Gastrocnemius medialis (tissue), 4 donors: ENCODE results near the gene NOP14.
"Not testable (repeated sequence)": the region's sequence is repeated elsewhere in the genome, so short reads cannot be mapped to it uniquely, and the experiment has no call there.

Experiments used
- POLR2A ChIP-seq, 2 donors: fragments of 450-650 bp; IDR thresholded peaks; one replicate each; pipeline ENCODE4 v1.6.1; 2017; ENCODE audit warnings: antibody characterized with exemption in 2 of 2, mild to moderate bottlenecking in 2 of 2, moderate library complexity in 2 of 2
- TF ChIP-seq, protein P1 (sequence below), 5 experiments: fragments of 450-650 bp in 3 of 5; fragments of 200-600 bp in 2 of 5; sonication (generic) in 2 of 5; IDR thresholded peaks in 4 of 5; conservative IDR thresholded peaks in 1 of 5; 1 replicate in 4 of 5; 2 replicates in 1 of 5; pipeline ENCODE4 v1.5.1; 2016 to 2019; ENCODE audit warnings: antibody characterized with exemption in 5 of 5, mild to moderate bottlenecking in 3 of 5, moderate library complexity in 3 of 5

DNA sequence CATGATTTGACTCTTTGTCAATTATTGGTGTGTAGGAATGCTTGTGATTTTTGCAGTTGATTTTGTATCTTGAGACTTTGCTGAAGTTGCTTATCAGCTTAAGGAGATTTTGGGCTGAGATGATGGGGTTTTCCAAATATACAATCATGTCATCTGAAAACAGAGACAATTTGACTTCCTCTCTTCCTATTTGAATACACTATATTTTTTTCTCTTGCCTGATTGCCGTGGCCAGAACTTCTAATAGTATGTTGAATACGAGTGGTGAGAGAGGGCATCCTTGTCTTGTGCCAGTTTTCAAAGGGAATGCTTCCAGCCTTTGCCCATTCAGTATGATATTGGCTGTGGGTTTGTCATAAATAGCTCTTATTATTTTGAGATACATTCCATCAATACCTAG is 44.9 kb downstream of the NOP14 start:
- TF ChIP-seq POLR2A (IDR thresholded peaks at IDR 0.05), result not testable (repeated sequence)
- TF ChIP-seq, protein P1, sequence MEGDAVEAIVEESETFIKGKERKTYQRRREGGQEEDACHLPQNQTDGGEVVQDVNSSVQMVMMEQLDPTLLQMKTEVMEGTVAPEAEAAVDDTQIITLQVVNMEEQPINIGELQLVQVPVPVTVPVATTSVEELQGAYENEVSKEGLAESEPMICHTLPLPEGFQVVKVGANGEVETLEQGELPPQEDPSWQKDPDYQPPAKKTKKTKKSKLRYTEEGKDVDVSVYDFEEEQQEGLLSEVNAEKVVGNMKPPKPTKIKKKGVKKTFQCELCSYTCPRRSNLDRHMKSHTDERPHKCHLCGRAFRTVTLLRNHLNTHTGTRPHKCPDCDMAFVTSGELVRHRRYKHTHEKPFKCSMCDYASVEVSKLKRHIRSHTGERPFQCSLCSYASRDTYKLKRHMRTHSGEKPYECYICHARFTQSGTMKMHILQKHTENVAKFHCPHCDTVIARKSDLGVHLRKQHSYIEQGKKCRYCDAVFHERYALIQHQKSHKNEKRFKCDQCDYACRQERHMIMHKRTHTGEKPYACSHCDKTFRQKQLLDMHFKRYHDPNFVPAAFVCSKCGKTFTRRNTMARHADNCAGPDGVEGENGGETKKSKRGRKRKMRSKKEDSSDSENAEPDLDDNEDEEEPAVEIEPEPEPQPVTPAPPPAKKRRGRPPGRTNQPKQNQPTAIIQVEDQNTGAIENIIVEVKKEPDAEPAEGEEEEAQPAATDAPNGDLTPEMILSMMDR (IDR thresholded peaks at IDR 0.05 in 4 of 5, conservative IDR thresholded peaks at IDR 0.05 in 1 of 5), result not testable (repeated sequence)
